Sigmoid colon (tissue), 7 donors: ENCODE data around the gene CCNI. TPM values are rescaled to one million over a fixed set of nuclear protein-coding genes. Genes with fewer than 3 reads are reported as not detected.

Experiments
- DNase-seq: peaks from one replicate; pipeline ENCODE4 v3.0.0-alpha.2; 2019
- H3K27ac ChIP-seq, 4 donors: fragments of 200-600 bp; sonication (generic); one replicate each; pipeline ENCODE4 v1.5.1; 2016 to 2019; ENCODE audit warnings: mild to moderate bottlenecking in 1 of 4
- H3K27me3 ChIP-seq, 3 donors: fragments of 200-600 bp; sonication (generic); one replicate each; pipeline ENCODE4 v1.5.1; 2019; ENCODE audit warnings: mild to moderate bottlenecking in 1 of 3
- H3K36me3 ChIP-seq, 4 donors: fragments of 200-600 bp; sonication (generic); one replicate each; pipeline ENCODE4 v1.5.1; 2016 to 2019
- H3K4me1 ChIP-seq, 4 donors: fragments of 200-600 bp; sonication (generic); one replicate each; pipeline ENCODE4 v1.5.1; 2017 to 2019
- H3K4me3 ChIP-seq, 4 donors: fragments of 200-600 bp; sonication (generic); one replicate each; pipeline ENCODE4 v1.5.1; 2017 to 2019; ENCODE audit warnings: mild to moderate bottlenecking in 2 of 4, moderate library complexity in 1 of 4
- H3K9me3 ChIP-seq, 4 donors: fragments of 200-600 bp in 3 of 4; sonication (generic) in 3 of 4; one replicate each; pipeline versions ENCODE4 v1.5.1 to v1.6.1; 2013 to 2019
- CTCF ChIP-seq, 4 experiments: fragments of 450-650 bp in 3 of 4; fragments of 200-600 bp in 1 of 4; IDR thresholded peaks; one replicate each; pipeline ENCODE4 v1.5.1; 2016 to 2019; ENCODE audit warnings: antibody characterized with exemption in 4 of 4, mild to moderate bottlenecking in 3 of 4, moderate library complexity in 2 of 4
- EP300 ChIP-seq, 4 donors: sonication (generic); formaldehyde crosslinking; IDR thresholded peaks; one replicate each; pipeline ENCODE4 v1.6.1; 2017; ENCODE audit warnings: antibody characterized with exemption in 4 of 4
- POLR2A ChIP-seq, 2 donors: fragments of 450-650 bp; IDR thresholded peaks; one replicate each; pipeline ENCODE4 v1.6.1; 2016; ENCODE audit warnings: antibody characterized with exemption in 2 of 2, mild to moderate bottlenecking in 2 of 2, moderate library complexity in 2 of 2
- POLR2AphosphoS5 ChIP-seq, 4 donors: sonication (generic); formaldehyde crosslinking; IDR thresholded peaks; one replicate each; pipeline ENCODE4 v1.6.1; 2017; ENCODE audit warnings: antibody characterized with exemption in 4 of 4
- WGBS, 2 donors: extraction: QIAGEN DNeasy Blood & Tissue Kit; methylation state at CpG; one replicate each; pipeline ENCODE4 v1.1.7; 2013; 5-methylcytosine and 5-hydroxymethylcytosine counted together
- intact Hi-C: fragments of 100-400 bp; cut with DNase I; formaldehyde crosslinking; loops from one replicate; pipeline ENCODE4 v1.15.1; 2023
- polyA plus RNA-seq, 3 donors: library from polyadenylated mRNA; stranded (reverse); fragments of 200-250 nt; gene quantifications; one replicate each; pipeline ENCODE4 v1.2.3, GENCODE V29; 2013
- total RNA-seq, 4 donors: library from RNA; depleted of rRNA; stranded (reverse); fragments of >200 nt; gene quantifications; one replicate each; pipeline ENCODE4 v1.1.0, GENCODE V29; 2016
- donor health status: healthy with polysubstance abuse.
- donor health status: Bipolar disorder and iron deficiency.
- donor health status: healthy.

The CCNI gene
- total and polyA plus RNA-seq, 7 donors: 118 to 339 (median 248) TPM

- intact Hi-C loops: loop anchor here (5.0 kb wide), 1 partner anchor 150 kb away; no protein-coding TSS in a partner anchor
- H3K27ac ChIP-seq: no peak overlapping the region
- no peak for DNase-seq
- TF ChIP-seq CTCF (IDR thresholded peaks at IDR 0.05) (peak in 1 of 4 experiments; percentile 9), POLR2A (IDR thresholded peaks at IDR 0.05) (no peak), EP300 (IDR thresholded peaks at IDR 0.05) (no peak)
- no peaks in the 10 kb centered on the region for H3K9me3 ChIP-seq
- WGBS, 2 donors: 78 to 84% methylated on average over 3 of the region's 3 CpGs
- no peak overlapping the region for H3K4me3 ChIP-seq
- H3K4me1 ChIP-seq: peaks cover 0 to 9% (median 4%) of the 10 kb centered on the region in 4 donors
- no peaks in the 10 kb centered on the region for H3K27me3 ChIP-seq
- peaks cover 0 to 88% (median 24%) of the 10 kb centered on the region in 4 donors for H3K36me3 ChIP-seq
Measured at GRCh38 chr4:77052352-77052751, 23.4 kb downstream of the CCNI start.

GRCh38 chr4:77050962-77051361 is 24.8 kb downstream of the CCNI start:
- 93 to 95% methylated on average over 3 of the region's 3 CpGs for WGBS, 2 donors
- no peak overlapping the region for H3K4me3 ChIP-seq
- peaks cover 0 to 95% (median 21%) of the 10 kb centered on the region in 4 donors for H3K36me3 ChIP-seq
- TF ChIP-seq POLR2A (IDR thresholded peaks at IDR 0.05) (no peak), POLR2AphosphoS5 (IDR thresholded peaks at IDR 0.05) (no peak), EP300 (IDR thresholded peaks at IDR 0.05) (no peak), CTCF (IDR thresholded peaks at IDR 0.05) (no peak)
- H3K27ac ChIP-seq: no peak overlapping the region
- H3K27me3 ChIP-seq: no peaks in the 10 kb centered on the region
- DNase-seq: no peak
- intact Hi-C loops: loop anchor here (5.0 kb wide), 1 partner anchor 151 kb away; no protein-coding TSS in a partner anchor
- peaks cover 0 to 2% (median under 1%) of the 10 kb centered on the region in 4 donors for H3K4me1 ChIP-seq
- H3K9me3 ChIP-seq: no peaks in the 10 kb centered on the region

GRCh38 chr4:77047037-77047436 is 28.8 kb downstream of the CCNI start:
- Histone ChIP-seq H3K36me3 (peaks cover 0 to 61% (median 12%) of the 10 kb centered on the region in 4 donors), H3K27me3 (no peaks in the 10 kb centered on the region), H3K4me1 (peaks cover 0 to 15% (median 2%) of the 10 kb centered on the region in 4 donors), H3K9me3 (no peaks in the 10 kb centered on the region), H3K27ac (no peak overlapping the region), H3K4me3 (no peak overlapping the region)
- intact Hi-C loops: no loop called here
- TF ChIP-seq POLR2AphosphoS5 (IDR thresholded peaks at IDR 0.05) (no peak), CTCF (IDR thresholded peaks at IDR 0.05) (peak in 2 of 4 experiments; percentile 13 to 29), EP300 (IDR thresholded peaks at IDR 0.05) (no peak), POLR2A (IDR thresholded peaks at IDR 0.05) (no peak)
- DNase-seq: no peak

- DNase-seq: no peak
- WGBS, 2 donors: 76 to 89% methylated on average over 4 of the region's 4 CpGs
- Histone ChIP-seq H3K4me1 (peaks cover 0 to 15% (median 2%) of the 10 kb centered on the region in 4 donors), H3K4me3 (no peak overlapping the region), H3K36me3 (peaks cover 0 to 45% (median 6%) of the 10 kb centered on the region in 4 donors), H3K27ac (no peak overlapping the region), H3K27me3 (no peaks in the 10 kb centered on the region), H3K9me3 (no peaks in the 10 kb centered on the region)
- TF ChIP-seq EP300 (IDR thresholded peaks at IDR 0.05) (no peak), CTCF (IDR thresholded peaks at IDR 0.05) (peak in 1 of 4 experiments; percentile 15)
- intact Hi-C loops: no loop called here
Measured at GRCh38 chr4:77045490-77045889, 30.3 kb downstream of the CCNI start.
